Ishikawa (cell line): Measurements from ENCODE around the gene PCDH15.

Experiments used
- CREB1 ChIP-seq: IDR thresholded peaks from 2 replicates; pipeline ENCODE4 v1.6.1; 2012; ENCODE audit warnings: low read depth
- EP300 ChIP-seq: IDR thresholded peaks from 2 replicates; pipeline ENCODE4 v1.6.1; 2012; ENCODE audit warnings: borderline replicate concordance
- FOXM1 ChIP-seq: IDR thresholded peaks from 2 replicates; pipeline ENCODE4 v1.6.1; 2012; ENCODE audit warnings: low read depth, borderline replicate concordance
- NFIC ChIP-seq: IDR thresholded peaks from 2 replicates; pipeline ENCODE4 v1.6.1; 2012
- RAD21 ChIP-seq: IDR thresholded peaks from 2 replicates; pipeline ENCODE4 v1.6.1; 2012; ENCODE audit warnings: low read depth
- TAF1 ChIP-seq: IDR thresholded peaks from 2 replicates; pipeline ENCODE4 v1.6.1; 2012; ENCODE audit warnings: low read depth, mild to moderate bottlenecking
- TCF12 ChIP-seq: IDR thresholded peaks from 2 replicates; pipeline ENCODE4 v1.6.1; 2012; ENCODE audit warnings: low read depth
- TEAD4 ChIP-seq: IDR thresholded peaks from 2 replicates; pipeline ENCODE4 v1.6.1; 2012
- USF1 ChIP-seq: IDR thresholded peaks from 2 replicates; pipeline ENCODE4 v1.6.1; 2012
- YY1 ChIP-seq: IDR thresholded peaks from 2 replicates; pipeline ENCODE4 v1.6.1; 2012; ENCODE audit warnings: low read depth
- TF ChIP-seq, protein P1 (sequence below): IDR thresholded peaks from 2 replicates; pipeline ENCODE4 v1.6.1; 2012; ENCODE audit warnings: low read depth, mild to moderate bottlenecking

GRCh38 chr10:53754596-53755250 is 1046.3 kb downstream of the PCDH15 start:
- TF ChIP-seq YY1 (no peak), EP300 (no peak), TEAD4 (no peak), CREB1 (no peak), RAD21 (no peak), USF1 (no peak), TCF12 (no peak), FOXM1 (no peak), TAF1 (no peak), NFIC (no peak)
- TF ChIP-seq, protein P1, sequence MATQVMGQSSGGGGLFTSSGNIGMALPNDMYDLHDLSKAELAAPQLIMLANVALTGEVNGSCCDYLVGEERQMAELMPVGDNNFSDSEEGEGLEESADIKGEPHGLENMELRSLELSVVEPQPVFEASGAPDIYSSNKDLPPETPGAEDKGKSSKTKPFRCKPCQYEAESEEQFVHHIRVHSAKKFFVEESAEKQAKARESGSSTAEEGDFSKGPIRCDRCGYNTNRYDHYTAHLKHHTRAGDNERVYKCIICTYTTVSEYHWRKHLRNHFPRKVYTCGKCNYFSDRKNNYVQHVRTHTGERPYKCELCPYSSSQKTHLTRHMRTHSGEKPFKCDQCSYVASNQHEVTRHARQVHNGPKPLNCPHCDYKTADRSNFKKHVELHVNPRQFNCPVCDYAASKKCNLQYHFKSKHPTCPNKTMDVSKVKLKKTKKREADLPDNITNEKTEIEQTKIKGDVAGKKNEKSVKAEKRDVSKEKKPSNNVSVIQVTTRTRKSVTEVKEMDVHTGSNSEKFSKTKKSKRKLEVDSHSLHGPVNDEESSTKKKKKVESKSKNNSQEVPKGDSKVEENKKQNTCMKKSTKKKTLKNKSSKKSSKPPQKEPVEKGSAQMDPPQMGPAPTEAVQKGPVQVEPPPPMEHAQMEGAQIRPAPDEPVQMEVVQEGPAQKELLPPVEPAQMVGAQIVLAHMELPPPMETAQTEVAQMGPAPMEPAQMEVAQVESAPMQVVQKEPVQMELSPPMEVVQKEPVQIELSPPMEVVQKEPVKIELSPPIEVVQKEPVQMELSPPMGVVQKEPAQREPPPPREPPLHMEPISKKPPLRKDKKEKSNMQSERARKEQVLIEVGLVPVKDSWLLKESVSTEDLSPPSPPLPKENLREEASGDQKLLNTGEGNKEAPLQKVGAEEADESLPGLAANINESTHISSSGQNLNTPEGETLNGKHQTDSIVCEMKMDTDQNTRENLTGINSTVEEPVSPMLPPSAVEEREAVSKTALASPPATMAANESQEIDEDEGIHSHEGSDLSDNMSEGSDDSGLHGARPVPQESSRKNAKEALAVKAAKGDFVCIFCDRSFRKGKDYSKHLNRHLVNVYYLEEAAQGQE = no peak
